Gastrocnemius medialis (tissue), 4 donors: ENCODE data around the gene PHLDB2. TPM values are rescaled to one million over a fixed set of nuclear protein-coding genes. Genes with fewer than 3 reads are reported as not detected.

ENCODE experiments used
- ATAC-seq, 2 donors: fragments of 150-250 bp; one replicate each; pipeline ENCODE4 v1.9.1; 2016
- DNase-seq, 2 donors: peaks; one replicate each; pipeline ENCODE4 v3.0.0-alpha.2; 2019
- H3K27ac ChIP-seq, 4 donors: fragments of 200-600 bp; sonication (generic); 1 replicate in 1 of 4; 2 replicates in 3 of 4; pipeline ENCODE4 v1.5.1; 2016 to 2018; ENCODE audit warnings: mild to moderate bottlenecking in 2 of 4, moderate library complexity in 1 of 4
- H3K27me3 ChIP-seq, 3 donors: fragments of 200-600 bp; sonication (generic) in 2 of 3; 1 replicate in 1 of 3; 2 replicates in 2 of 3; pipeline versions ENCODE4 v1.5.1 to v1.6.0; 2016 to 2019; ENCODE audit warnings: mild to moderate bottlenecking in 1 of 3, moderate library complexity in 1 of 3
- H3K36me3 ChIP-seq, 2 donors: fragments of 200-600 bp; sonication (generic) in 1 of 2; one replicate each; pipeline ENCODE4 v1.5.1; 2017 to 2018
- H3K4me1 ChIP-seq, 2 donors: fragments of 200-600 bp; sonication (generic) in 1 of 2; one replicate each; pipeline ENCODE4 v1.5.1; 2016 to 2017; ENCODE audit warnings: mild to moderate bottlenecking in 2 of 2
- H3K4me3 ChIP-seq, 4 donors: fragments of 200-600 bp; sonication (generic) in 3 of 4; 1 replicate in 1 of 4; 2 replicates in 3 of 4; pipeline ENCODE4 v1.5.1; 2016 to 2019; ENCODE audit warnings: mild to moderate bottlenecking in 2 of 4
- H3K9me3 ChIP-seq, 3 donors: fragments of 200-600 bp; sonication (generic) in 2 of 3; 1 replicate in 1 of 3; 2 replicates in 2 of 3; pipeline ENCODE4 v1.5.1; 2016 to 2019
- POLR2A ChIP-seq, 2 donors: fragments of 450-650 bp; IDR thresholded peaks; one replicate each; pipeline ENCODE4 v1.6.1; 2017; ENCODE audit warnings: antibody characterized with exemption in 2 of 2, mild to moderate bottlenecking in 2 of 2, moderate library complexity in 2 of 2
- in situ Hi-C, 4 donors: fragments of 200-750 bp; cut with MboI; loops; one replicate each; pipeline versions ENCODE4 v1.15.0 to v1.8.0; 2017; ENCODE audit warnings: low sequenced_read_pairs in 4 of 4
- intact Hi-C: fragments of 100-400 bp; cut with DNase I; formaldehyde crosslinking; loops from one replicate; pipeline ENCODE4 v1.15.1; 2023; ENCODE audit warnings: low total_unique reads
- total RNA-seq, 4 donors: library from RNA; depleted of rRNA; stranded (reverse); fragments of >200 nt; gene quantifications; one replicate each; pipeline versions ENCODE4 v1.1.0 to v1.2.3, GENCODE V29; 2016
- TF ChIP-seq, protein P1 (sequence below), 5 experiments: fragments of 450-650 bp in 3 of 5; fragments of 200-600 bp in 2 of 5; sonication (generic) in 2 of 5; IDR thresholded peaks in 4 of 5; conservative IDR thresholded peaks in 1 of 5; 1 replicate in 4 of 5; 2 replicates in 1 of 5; pipeline ENCODE4 v1.5.1; 2016 to 2019; ENCODE audit warnings: antibody characterized with exemption in 5 of 5, mild to moderate bottlenecking in 3 of 5, moderate library complexity in 3 of 5

PHLDB2 gene
- total RNA-seq, 4 donors from 2014 or later: 3.0 to 7.2 (median 4.0) TPM

DNA sequence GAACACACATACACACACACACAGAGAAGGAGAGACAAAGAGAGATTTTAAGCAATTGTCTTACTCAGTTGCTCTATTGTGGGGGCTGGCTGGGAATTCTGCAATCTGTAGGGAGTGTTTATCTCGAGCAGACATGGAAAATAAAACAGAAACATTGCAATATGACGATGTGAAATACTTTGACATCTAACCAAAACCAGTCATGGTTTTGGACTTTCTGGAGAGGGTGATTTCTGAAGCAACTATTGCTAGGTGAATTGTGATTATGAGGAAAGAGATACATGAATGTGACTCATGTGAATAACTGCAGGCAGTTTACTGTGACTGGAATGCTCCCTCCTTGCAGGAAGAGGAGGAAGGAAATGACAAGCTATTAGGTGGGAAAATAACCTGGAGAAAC lies 12.3 kb upstream of the PHLDB2 start:
- intact Hi-C loops (no loop called here), in situ Hi-C loops (no loop called here)
- DNase-seq (no peak), ATAC-seq (no peak)
- Histone ChIP-seq H3K4me1 (no peaks in the 10 kb centered on the region), H3K9me3 (no peaks in the 10 kb centered on the region), H3K36me3 (no peaks in the 10 kb centered on the region), H3K27ac (no peak overlapping the region), H3K27me3 (no peaks in the 10 kb centered on the region), H3K4me3 (no peak overlapping the region)
- no peak for TF ChIP-seq POLR2A (IDR thresholded peaks at IDR 0.05)
- TF ChIP-seq, protein P1, sequence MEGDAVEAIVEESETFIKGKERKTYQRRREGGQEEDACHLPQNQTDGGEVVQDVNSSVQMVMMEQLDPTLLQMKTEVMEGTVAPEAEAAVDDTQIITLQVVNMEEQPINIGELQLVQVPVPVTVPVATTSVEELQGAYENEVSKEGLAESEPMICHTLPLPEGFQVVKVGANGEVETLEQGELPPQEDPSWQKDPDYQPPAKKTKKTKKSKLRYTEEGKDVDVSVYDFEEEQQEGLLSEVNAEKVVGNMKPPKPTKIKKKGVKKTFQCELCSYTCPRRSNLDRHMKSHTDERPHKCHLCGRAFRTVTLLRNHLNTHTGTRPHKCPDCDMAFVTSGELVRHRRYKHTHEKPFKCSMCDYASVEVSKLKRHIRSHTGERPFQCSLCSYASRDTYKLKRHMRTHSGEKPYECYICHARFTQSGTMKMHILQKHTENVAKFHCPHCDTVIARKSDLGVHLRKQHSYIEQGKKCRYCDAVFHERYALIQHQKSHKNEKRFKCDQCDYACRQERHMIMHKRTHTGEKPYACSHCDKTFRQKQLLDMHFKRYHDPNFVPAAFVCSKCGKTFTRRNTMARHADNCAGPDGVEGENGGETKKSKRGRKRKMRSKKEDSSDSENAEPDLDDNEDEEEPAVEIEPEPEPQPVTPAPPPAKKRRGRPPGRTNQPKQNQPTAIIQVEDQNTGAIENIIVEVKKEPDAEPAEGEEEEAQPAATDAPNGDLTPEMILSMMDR (IDR thresholded peaks at IDR 0.05 in 4 of 5, conservative IDR thresholded peaks at IDR 0.05 in 1 of 5): no peak

DNA sequence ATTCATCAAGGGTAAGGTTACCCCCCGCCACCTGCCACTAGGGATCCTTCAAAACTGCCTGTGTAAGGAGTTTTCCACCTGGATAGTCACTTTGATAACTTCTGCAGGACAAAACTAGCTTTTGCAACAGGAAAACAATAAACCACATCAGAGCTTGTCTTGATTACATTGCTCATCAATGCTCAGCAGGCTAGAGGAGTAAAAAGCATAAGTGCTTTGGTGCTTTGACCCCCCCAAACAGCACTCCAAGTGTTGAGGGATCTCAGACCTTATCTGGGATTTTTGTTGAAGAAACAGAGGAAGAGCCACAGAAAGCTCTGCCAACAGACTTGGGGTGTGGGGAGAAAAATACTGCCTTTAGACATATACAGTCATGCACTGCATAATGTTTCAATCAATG lies 10.8 kb upstream of the PHLDB2 start:
- H3K4me1 ChIP-seq: no peaks in the 10 kb centered on the region
- H3K27me3 ChIP-seq: no peaks in the 10 kb centered on the region
- intact Hi-C loops (no loop called here), in situ Hi-C loops (no loop called here)
- H3K4me3 ChIP-seq: no peak overlapping the region
- H3K9me3 ChIP-seq: no peaks in the 10 kb centered on the region
- TF ChIP-seq POLR2A (IDR thresholded peaks at IDR 0.05): no peak
- TF ChIP-seq, protein P1 (IDR thresholded peaks at IDR 0.05 in 4 of 5, conservative IDR thresholded peaks at IDR 0.05 in 1 of 5): no peak
- ATAC-seq (no peak), DNase-seq (no peak)
- no peaks in the 10 kb centered on the region for H3K36me3 ChIP-seq
- no peak overlapping the region for H3K27ac ChIP-seq

DNA sequence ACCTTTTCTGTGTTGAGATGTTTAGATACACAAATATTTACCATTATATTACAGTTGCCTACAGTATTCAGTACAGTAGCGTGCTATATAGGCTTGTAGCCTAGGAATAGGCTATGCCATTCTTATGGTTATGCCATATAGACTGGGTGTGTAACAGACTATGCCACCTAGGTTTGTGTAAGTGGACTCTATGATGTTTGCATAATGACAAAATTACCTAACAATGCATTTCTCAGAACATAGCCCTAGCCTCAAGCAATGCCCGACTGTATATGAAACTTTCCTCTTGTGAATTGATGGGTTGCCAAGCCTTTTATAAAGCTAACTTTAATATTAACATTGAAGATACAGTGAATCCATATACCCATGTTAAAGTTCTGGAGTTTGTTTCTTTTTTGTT lies 10.3 kb upstream of the PHLDB2 start:
- H3K27ac ChIP-seq: no peak overlapping the region
- H3K4me3 ChIP-seq: no peak overlapping the region
- no peaks in the 10 kb centered on the region for H3K36me3 ChIP-seq
- H3K27me3 ChIP-seq: no peaks in the 10 kb centered on the region
- no peaks in the 10 kb centered on the region for H3K4me1 ChIP-seq
- in situ Hi-C loops (no loop called here), intact Hi-C loops (no loop called here)
- no peaks in the 10 kb centered on the region for H3K9me3 ChIP-seq
- DNase-seq (no peak), ATAC-seq (no peak)
- TF ChIP-seq POLR2A (IDR thresholded peaks at IDR 0.05): no peak
- TF ChIP-seq, protein P1 (IDR thresholded peaks at IDR 0.05 in 4 of 5, conservative IDR thresholded peaks at IDR 0.05 in 1 of 5): no peak

DNA sequence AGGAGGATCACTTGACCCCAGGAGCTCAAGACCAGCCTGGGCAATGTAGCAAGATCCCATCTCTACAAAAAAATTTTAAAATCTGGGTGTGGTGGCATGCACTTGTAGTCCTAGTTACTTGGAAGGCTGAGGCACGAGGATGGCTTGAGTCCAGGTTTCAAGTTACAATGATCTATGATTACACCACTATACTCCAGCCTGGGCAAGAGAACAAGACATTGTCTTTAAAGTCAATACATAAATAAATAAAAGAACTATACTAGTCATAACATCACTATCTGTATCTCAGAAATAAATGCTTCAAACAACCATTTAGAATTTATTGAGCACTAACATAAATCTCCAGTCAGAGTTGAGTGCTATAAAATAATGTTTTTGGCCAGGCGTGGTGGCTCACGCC lies 8.5 kb upstream of the PHLDB2 start:
- no peak overlapping the region for H3K27ac ChIP-seq
- H3K4me1 ChIP-seq: no peaks in the 10 kb centered on the region
- in situ Hi-C loops (loop anchor here in 1 of 4 donors (10.0 kb wide), 1 partner anchor 136 kb away; no protein-coding TSS in a partner anchor), intact Hi-C loops (no loop called here)
- ATAC-seq (no peak), DNase-seq (no peak)
- H3K4me3 ChIP-seq: no peak overlapping the region
- no peaks in the 10 kb centered on the region for H3K36me3 ChIP-seq
- no peaks in the 10 kb centered on the region for H3K27me3 ChIP-seq
- TF ChIP-seq, protein P1 (IDR thresholded peaks at IDR 0.05 in 4 of 5, conservative IDR thresholded peaks at IDR 0.05 in 1 of 5): no peak
- no peak for TF ChIP-seq POLR2A (IDR thresholded peaks at IDR 0.05)
- H3K9me3 ChIP-seq: no peaks in the 10 kb centered on the region

DNA sequence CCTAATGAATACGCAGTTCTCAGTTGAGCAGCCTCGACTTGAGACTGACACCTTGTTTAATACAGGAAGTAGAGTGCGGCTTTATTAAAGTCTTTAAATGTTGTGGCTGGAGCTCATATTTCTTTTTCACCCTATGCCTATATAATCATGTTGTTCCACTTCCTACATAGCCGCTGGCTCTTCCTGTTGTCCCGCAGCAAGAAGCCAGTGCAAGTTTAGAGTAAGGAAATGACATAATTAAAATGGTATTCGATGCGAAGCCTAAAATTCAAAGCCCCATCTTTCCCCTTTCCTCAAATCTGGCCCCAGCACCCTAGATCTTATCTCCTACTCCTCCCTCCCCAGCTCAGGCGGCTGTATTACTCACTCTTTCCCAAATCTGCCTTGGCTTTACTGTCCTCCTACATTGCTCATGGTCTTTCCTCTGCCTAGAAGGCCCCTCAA lies 7.5 kb upstream of the PHLDB2 start:
- no peak for DNase-seq
- Histone ChIP-seq H3K4me1 (no peaks in the 10 kb centered on the region), H3K27me3 (peaks cover 0 to 4% (median 0%) of the 10 kb centered on the region in 3 donors), H3K9me3 (no peaks in the 10 kb centered on the region), H3K4me3 (no peak overlapping the region), H3K27ac (peak overlapping the region in 3 of 4 donors; percentile 29 to 57 (median 36)), H3K36me3 (no peaks in the 10 kb centered on the region)
- ATAC-seq: no peak
- intact Hi-C loops (no loop called here), in situ Hi-C loops (loop anchor here in 1 of 4 donors (10.0 kb wide), 1 partner anchor 137 kb away; no protein-coding TSS in a partner anchor)
- TF ChIP-seq, protein P1 (IDR thresholded peaks at IDR 0.05 in 4 of 5, conservative IDR thresholded peaks at IDR 0.05 in 1 of 5): no peak
- TF ChIP-seq POLR2A (IDR thresholded peaks at IDR 0.05): no peak
